ENCODE measurements around the gene ZNHIT1. TPM values are rescaled to one million over a fixed set of nuclear protein-coding genes. Genes with fewer than 3 reads are reported as not detected.

Gene ZNHIT1
- total RNA-seq, 1 donor from 2014 or later = 51.9 TPM

DNA sequence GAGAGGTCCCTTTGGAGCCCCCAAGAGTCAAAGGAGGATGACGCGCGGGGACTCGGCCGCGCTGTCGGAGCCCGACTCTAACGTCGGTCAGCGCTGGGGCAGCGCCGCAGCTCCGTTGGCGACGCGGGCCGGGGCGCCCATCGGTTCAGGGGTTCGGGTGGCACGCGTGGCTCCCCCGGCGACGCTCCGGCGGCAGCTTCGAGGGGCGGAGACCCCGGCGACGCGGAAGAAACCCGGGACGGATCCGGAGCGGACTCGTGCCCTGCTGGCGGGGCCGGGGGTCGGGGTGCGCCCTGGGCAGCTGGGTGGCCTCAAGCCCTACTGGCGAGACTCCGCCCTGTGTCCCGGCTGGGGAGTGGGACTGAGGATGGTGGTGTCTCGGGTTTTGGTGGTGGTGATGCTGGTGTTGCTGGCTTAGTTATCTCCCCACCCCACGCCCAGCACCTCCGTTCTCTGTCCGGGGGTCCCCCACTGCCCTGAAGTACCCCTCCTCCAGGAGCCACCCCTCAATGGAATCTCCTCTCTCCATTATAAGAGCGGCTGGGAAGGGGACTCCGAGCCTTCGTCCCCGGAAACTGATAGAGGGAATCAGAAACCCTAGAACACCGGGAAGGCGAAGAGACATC lies 37.7 kb upstream of the ZNHIT1 start, which contains the start of gene NAT16:
Gene NAT16, minus strand, starts transcription at position 164 of the 626 bp plus-strand sequence. CDS start 5,486 bp downstream, outside the sequence.
- TF ChIP-seq, protein P1, sequence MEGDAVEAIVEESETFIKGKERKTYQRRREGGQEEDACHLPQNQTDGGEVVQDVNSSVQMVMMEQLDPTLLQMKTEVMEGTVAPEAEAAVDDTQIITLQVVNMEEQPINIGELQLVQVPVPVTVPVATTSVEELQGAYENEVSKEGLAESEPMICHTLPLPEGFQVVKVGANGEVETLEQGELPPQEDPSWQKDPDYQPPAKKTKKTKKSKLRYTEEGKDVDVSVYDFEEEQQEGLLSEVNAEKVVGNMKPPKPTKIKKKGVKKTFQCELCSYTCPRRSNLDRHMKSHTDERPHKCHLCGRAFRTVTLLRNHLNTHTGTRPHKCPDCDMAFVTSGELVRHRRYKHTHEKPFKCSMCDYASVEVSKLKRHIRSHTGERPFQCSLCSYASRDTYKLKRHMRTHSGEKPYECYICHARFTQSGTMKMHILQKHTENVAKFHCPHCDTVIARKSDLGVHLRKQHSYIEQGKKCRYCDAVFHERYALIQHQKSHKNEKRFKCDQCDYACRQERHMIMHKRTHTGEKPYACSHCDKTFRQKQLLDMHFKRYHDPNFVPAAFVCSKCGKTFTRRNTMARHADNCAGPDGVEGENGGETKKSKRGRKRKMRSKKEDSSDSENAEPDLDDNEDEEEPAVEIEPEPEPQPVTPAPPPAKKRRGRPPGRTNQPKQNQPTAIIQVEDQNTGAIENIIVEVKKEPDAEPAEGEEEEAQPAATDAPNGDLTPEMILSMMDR (IDR thresholded peaks at IDR 0.05) = no peak
- Histone ChIP-seq H3K27me3 (peaks cover 67% of the 10 kb centered on the region), H3K9me3 (no peaks in the 10 kb centered on the region), H3K36me3 (no peaks in the 10 kb centered on the region), H3K27ac (no peak within 1 kb of the TSS), H3K4me1 (no peaks in the 10 kb centered on the region), H3K4me3 (no peak within 1 kb of the TSS)
- DNase-seq = no peak
- intact Hi-C loops (cut with DNase I) = no loop called here
- no peak for ATAC-seq

DNA sequence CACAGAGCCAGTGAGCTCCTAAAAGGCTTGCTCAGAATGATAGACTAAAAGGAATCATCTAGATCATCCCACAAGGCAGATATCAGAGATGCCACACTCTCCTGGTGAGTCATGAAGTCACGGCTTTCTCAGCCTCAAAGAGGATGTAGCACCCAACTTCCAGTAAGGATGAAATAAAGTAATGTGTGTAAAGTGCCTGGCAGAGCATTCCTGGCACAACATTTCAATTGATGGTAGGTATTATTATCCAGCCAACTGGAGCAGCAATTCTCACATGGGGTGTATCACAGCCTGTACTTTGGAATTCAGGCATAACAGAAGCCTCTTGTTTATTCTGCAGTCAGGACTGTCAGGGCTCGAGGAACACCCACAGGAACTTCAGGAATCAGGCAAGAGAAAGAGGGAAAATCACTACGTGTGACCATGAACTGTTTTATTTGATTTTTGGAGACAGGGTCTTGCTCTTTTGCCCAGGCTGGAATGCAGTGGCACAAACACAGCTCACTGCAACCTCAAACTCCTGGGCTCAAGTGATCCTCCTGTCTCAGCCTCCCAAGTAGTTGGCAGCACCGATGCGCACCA lies 32.6 kb upstream of the ZNHIT1 start:
- Histone ChIP-seq H3K9me3 (no peaks in the 10 kb centered on the region), H3K4me1 (no peaks in the 10 kb centered on the region), H3K27me3 (peaks cover 25% of the 10 kb centered on the region), H3K4me3 (no peak overlapping the region), H3K27ac (no peak overlapping the region), H3K36me3 (no peaks in the 10 kb centered on the region)
- TF ChIP-seq, protein P1 (IDR thresholded peaks at IDR 0.05) = no peak
- intact Hi-C loops (cut with DNase I) = no loop called here
- ATAC-seq (no peak), DNase-seq (no peak)

- ATAC-seq (no peak), DNase-seq (no peak)
- H3K4me1 ChIP-seq = no peaks in the 10 kb centered on the region
- H3K36me3 ChIP-seq = no peaks in the 10 kb centered on the region
- no peak overlapping the region for H3K4me3 ChIP-seq
- H3K9me3 ChIP-seq = no peaks in the 10 kb centered on the region
- intact Hi-C loops (cut with DNase I) = no loop called here
- H3K27me3 ChIP-seq = peaks cover 16% of the 10 kb centered on the region
- H3K27ac ChIP-seq = no peak overlapping the region
- TF ChIP-seq, protein P1 (IDR thresholded peaks at IDR 0.05) = no peak
Measured at GRCh38 chr7:101186194-101186593, 31.8 kb upstream of the ZNHIT1 start.

DNA sequence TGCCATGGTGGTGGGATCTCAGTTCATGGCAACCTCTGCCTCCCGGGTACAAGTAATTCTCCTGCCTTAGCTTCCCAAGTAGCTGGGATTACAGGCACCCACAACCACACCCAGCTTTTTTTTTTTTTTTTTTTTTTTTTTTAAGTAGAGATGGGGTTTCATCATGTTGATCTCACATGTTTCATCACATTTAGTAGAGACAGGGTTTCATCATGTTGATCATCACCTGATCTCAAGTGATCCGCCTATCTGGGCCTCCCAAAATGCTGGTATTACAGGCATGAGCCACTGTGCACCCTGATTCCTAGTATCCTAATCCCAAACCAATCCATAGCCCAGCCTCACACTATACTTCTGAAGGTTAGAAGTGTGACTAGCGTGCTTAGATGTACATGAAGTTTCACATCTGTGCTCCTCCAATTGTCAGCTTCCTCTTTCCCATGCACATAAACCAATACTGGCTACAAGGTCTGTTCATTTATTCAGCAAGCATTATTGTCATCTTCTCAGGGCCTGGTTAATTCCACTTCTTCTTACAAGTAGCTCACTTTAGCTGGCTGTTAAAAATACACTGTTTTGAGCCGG lies 31.0 kb upstream of the ZNHIT1 start:
- H3K27ac ChIP-seq = no peak overlapping the region
- DNase-seq = no peak
- peaks cover 9% of the 10 kb centered on the region for H3K27me3 ChIP-seq
- no peaks in the 10 kb centered on the region for H3K9me3 ChIP-seq
- H3K4me1 ChIP-seq = no peaks in the 10 kb centered on the region
- TF ChIP-seq, protein P1 (IDR thresholded peaks at IDR 0.05) = no peak
- intact Hi-C loops (cut with DNase I) = no loop called here
- ATAC-seq = no peak
- no peaks in the 10 kb centered on the region for H3K36me3 ChIP-seq
- no peak overlapping the region for H3K4me3 ChIP-seq

DNA sequence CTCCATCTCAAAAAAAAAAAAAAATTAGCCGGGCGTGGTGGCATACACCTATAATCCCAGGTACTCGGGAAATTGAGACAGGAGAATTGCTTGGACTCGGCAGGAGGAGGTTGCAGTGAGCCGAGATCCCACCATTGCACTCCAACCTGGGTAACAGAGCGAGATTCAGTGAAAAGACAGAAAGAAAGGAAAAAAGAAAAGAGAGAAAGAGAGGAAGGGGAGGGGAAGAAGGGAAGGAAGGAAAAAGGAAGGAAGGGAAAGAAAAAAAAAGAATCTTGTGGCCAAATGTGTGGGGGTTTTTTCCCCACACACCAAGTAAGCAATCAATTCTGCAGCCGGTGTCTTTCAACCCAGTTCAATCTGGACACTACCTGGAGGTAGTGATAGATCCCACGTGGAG lies 28.9 kb upstream of the ZNHIT1 start:
- intact Hi-C loops (cut with DNase I) = no loop called here
- H3K27ac ChIP-seq = no peak overlapping the region
- no peak for ATAC-seq
- no peaks in the 10 kb centered on the region for H3K4me1 ChIP-seq
- TF ChIP-seq, protein P1 (IDR thresholded peaks at IDR 0.05) = no peak
- H3K4me3 ChIP-seq = no peak overlapping the region
- H3K27me3 ChIP-seq = peaks cover 9% of the 10 kb centered on the region
- no peaks in the 10 kb centered on the region for H3K36me3 ChIP-seq
- no peak for DNase-seq
- H3K9me3 ChIP-seq = no peaks in the 10 kb centered on the region
